GM19025 (cell line): ENCODE results near the gene PWWP2B.

Experiments used
- ATAC-seq: cut with Tn5 transposase; IDR thresholded peaks from one replicate; pipeline ENCODE4 v1.9.1; 2021; ENCODE audit warnings: mild to moderate bottlenecking, low read depth, moderate library complexity; ENCODE audit not compliant: unreplicated experiment

PWWP2B gene

DNA sequence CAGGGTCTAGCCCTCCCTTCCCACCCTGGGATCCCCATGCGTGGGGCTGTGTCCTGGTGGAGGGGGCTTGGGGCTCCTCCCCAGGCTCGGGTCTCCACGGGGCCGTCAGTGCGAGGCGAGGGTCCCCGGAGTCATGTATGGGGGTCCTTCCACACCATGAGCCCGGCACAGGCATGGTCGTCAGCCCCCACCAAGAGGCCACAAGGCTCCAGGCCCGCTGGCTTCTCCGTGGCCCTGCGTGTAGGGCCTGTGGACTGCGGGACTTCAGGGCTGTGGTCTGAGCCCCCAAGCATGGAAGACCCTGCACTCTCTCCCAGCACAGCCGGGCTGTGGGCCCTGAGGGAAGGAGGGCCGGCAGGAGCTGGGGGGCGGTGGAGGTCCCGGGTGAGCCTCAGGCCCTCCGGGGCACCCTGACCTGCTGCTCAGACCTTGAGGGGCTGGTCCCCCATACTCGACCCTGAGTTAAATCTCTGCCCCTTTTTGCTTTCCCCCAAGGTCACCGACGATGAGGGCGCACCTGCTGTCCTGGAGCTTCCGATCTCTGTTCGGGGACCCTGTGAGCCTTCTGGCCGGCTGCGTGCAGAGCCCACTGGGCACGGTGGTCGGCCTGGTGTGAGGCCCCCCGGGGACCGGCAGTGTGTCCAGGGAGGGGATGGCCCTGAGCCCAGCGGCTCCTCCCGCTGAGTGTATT, 19.7 kb downstream of the PWWP2B start:
- no peak for ATAC-seq

DNA sequence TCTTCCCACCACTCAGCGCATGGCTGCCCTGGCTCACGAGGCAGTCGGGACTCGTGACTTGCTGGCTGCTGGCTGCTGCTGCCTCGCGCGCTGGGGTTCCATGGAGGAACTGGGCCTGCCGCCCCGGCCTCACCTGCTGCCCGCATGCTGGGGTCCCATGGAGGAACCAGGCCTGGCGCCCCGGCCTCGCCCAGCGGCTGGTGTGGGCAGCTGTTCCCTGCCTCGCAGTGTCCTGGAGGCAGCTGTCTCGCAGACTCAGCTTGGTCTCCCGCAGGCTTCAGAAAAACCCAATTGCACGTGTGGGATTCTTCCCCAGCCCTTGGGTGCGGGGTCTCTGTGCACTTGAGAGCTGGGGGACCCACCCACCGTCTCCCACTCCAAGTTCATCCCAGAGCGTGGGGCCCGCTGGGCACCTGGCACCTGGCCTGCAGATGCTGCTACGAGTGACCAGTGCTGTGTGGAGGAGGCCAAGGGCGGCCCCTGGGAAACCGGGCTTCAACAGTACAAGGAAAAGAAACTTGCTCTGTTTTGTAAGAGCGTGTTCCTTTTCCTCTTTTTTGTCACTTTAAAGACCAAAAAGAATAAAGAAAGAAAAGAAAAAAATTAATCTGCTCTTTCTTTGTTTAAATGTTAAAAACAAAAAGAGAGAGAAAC, 20.4 kb downstream of the PWWP2B start:
- ATAC-seq, result no peak

- no peak for ATAC-seq
Observed at GRCh38 chr10:132417957-132418441, 21.0 kb downstream of the PWWP2B start.

DNA sequence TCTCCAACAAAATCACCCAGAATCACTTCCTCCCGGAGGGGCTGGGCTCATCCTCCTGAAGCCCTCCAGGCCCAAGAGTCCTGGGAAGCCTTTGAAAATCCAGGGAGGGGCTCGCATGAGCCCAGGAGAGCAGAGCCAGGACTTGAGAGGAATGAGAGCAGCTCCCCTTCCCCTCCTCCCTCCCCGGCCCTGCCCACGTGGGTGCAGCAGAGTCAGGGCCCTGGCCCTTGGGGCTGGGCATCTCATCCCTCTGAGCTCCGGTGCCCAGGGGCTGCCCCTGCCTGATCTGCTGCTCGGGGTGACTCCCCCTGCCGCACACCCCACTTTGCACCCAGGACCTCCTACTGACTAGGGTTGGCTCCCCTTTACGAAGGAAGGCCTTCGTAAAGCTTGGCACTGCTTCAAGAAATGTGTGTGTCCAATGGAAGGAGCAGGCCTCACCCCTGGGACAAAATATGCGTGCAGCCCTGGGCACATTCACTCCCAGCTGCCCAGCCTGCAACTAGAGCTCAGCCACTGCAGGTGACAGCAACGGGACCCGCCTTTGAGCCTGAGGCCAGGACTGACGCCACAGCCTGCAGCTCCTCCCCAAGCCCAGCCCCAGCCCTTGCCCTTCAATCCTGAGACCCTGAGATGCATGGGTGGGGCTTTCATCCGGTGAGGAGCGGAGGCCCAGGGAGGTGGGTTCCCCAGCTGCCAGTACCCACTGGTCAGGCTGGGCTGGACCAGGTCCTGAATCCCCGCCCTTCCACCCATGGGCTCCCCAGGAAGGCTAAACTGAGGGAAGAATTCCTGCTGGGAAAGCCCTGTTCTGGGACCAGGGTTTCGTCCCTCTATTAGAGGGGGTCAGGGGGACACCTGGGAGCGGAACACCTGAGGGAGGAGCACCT, 21.8 kb downstream of the PWWP2B start:
- no peak for ATAC-seq

- no peak for ATAC-seq
Observed at GRCh38 chr10:132419538-132420468, 22.8 kb downstream of the PWWP2B start.

- ATAC-seq, result no peak
Observed at GRCh38 chr10:132420469-132420980, 23.5 kb downstream of the PWWP2B start.

DNA sequence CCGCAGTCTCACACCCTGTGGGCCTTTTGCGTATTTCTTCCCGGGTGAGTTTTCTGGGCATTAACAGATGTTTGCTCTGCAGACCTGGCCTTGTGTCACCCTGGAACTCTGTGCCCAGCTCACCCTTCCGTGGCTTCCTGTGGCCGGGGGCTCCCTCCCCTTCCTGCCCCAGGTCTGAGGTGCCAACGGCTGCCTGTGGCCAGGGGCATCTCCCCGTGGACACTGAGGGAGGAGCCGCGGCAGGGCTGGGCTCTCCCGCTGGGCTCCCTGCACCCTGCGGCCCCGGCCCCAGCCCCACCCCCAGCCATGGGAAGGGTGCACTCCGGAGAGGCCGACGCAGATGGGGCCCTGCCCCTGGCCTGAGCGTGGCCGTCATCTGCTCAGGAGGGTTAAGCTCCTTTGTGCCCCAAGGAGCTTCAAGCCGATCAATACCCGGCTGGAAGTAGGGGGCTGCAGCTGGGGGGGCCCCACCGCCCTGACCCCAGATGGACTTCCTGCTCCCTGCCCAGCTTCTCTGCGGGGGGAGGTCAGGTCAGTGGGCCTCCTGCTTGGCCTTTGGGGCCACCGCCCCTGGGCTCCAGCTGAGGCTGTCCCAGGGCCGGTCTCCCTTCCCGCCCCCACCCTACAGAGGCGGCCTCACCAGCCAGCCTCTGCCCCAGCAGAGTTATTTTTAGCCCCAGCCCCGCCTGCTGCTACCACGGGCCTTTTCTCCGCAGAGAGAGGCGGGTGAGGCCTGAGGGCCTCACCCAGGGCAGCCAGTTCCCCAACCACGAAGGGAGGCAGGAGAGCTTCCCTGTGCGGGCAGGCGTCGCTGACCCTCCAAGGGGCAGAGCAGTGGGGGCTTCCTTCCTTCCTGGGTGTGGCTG, 24.2 kb downstream of the PWWP2B start:
- no peak for ATAC-seq

GRCh38 chr10:132421847-132422751, 25.1 kb downstream of the PWWP2B start:
- ATAC-seq, result no peak

GRCh38 chr10:132422903-132423825, 26.2 kb downstream of the PWWP2B start:
- no peak for ATAC-seq

- ATAC-seq, result no peak
Observed at GRCh38 chr10:132423966-132424861, 27.2 kb downstream of the PWWP2B start.

- no peak for ATAC-seq
Observed at GRCh38 chr10:132425029-132425756, 28.2 kb downstream of the PWWP2B start.

DNA sequence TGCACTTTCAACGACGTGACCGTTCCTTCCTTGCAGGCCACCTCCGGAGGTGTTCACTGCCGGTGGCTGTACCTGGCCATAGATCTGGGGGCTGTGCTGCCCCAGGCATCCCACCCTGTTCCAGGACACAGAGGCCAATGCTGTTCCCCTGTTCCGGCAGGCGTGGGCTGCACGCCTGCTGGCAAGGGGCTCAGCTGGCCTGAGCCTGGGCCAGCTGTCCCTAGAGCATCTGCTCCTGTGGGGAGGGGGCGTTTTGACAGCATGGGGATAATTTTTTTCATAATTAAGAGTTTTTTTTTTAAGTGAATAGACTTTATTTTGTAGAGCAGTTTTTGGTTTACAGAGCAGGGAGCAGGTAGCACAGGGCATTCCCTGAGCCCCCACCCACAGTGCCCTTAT, 28.8 kb downstream of the PWWP2B start:
- ATAC-seq, result no peak

- ATAC-seq, result no peak
Observed at GRCh38 chr10:132427006-132427771, 30.2 kb downstream of the PWWP2B start.

GRCh38 chr10:132427939-132428367, 31.0 kb downstream of the PWWP2B start:
- no peak for ATAC-seq
